Activated T-cell treated with anti-CD3 and anti-CD28 coated beads, Interleukin-2, amount 50 U/mL, for 4 hours (primary cell): ENCODE data around the gene SMC1B. TPM values are rescaled to one million over a fixed set of nuclear protein-coding genes. Genes with fewer than 3 reads are reported as not detected.

ENCODE experiments used
- ATAC-seq, 2 donors: fragments of 200-7000 bp; cut with Tn5 transposase; one replicate each; pipeline ENCODE4 v1.10.0; 2021
- DNase-seq: peaks from one replicate; pipeline ENCODE4 v3.0.0-alpha.2; 2020
- H3K27me3 Mint-ChIP-seq: one replicate; pipeline ENCODE4 v1.8.0; 2021; ENCODE audit warnings: low read depth, mixed read lengths
- H3K36me3 Mint-ChIP-seq: one replicate; pipeline ENCODE4 v1.8.0; 2022; ENCODE audit warnings: mixed read lengths; ENCODE audit not compliant: insufficient read depth
- H3K4me1 Mint-ChIP-seq: one replicate; pipeline ENCODE4 v1.8.0; 2021; ENCODE audit warnings: low read depth, mixed read lengths
- H3K4me3 Mint-ChIP-seq: one replicate; pipeline ENCODE4 v1.8.0; 2021; ENCODE audit warnings: mild to moderate bottlenecking, moderate library complexity, mixed read lengths
- H3K9me3 Mint-ChIP-seq: one replicate; pipeline ENCODE4 v1.8.0; 2021; ENCODE audit warnings: mixed read lengths
- total RNA-seq, 3 donors: library from RNA; stranded (reverse); gene quantifications; one replicate each; pipeline ENCODE4 v1.2.1, GENCODE V29; 2021

The SMC1B gene
- total RNA-seq, 3 donors from 2014 or later, result 0.13 to 0.24 (median 0.18) TPM

- Mint-ChIP-seq H3K9me3 (no peaks in the 10 kb centered on the region), H3K4me1 (peaks cover 9% of the 10 kb centered on the region), H3K36me3 (no peaks in the 10 kb centered on the region), H3K4me3 (no peak overlapping the region), H3K27me3 (no peaks in the 10 kb centered on the region)
- DNase-seq, result no peak
- ATAC-seq, result no peak
Measured at GRCh38 chr22:45434981-45435380, 21.6 kb upstream of the SMC1B start.

GRCh38 chr22:45430871-45431270 is 17.5 kb upstream of the SMC1B start:
- ATAC-seq, result no peak
- H3K9me3 Mint-ChIP-seq, result peaks cover 3% of the 10 kb centered on the region
- no peaks in the 10 kb centered on the region for H3K27me3 Mint-ChIP-seq
- H3K4me1 Mint-ChIP-seq, result peaks cover 7% of the 10 kb centered on the region
- H3K4me3 Mint-ChIP-seq, result no peak overlapping the region
- no peaks in the 10 kb centered on the region for H3K36me3 Mint-ChIP-seq
- no peak for DNase-seq

- no peak for DNase-seq
- no peak for ATAC-seq
- Mint-ChIP-seq H3K27me3 (no peaks in the 10 kb centered on the region), H3K4me1 (peaks cover under 1% of the 10 kb centered on the region), H3K4me3 (no peak overlapping the region), H3K9me3 (peaks cover 3% of the 10 kb centered on the region), H3K36me3 (no peaks in the 10 kb centered on the region)
Measured at GRCh38 chr22:45429981-45430775, 16.8 kb upstream of the SMC1B start.

GRCh38 chr22:45429424-45429823 is 16.0 kb upstream of the SMC1B start:
- no peak for ATAC-seq
- Mint-ChIP-seq H3K36me3 (no peaks in the 10 kb centered on the region), H3K9me3 (peaks cover 3% of the 10 kb centered on the region), H3K4me1 (no peaks in the 10 kb centered on the region), H3K4me3 (no peak overlapping the region), H3K27me3 (no peaks in the 10 kb centered on the region)
- DNase-seq, result no peak

- no peaks in the 10 kb centered on the region for H3K27me3 Mint-ChIP-seq
Measured at GRCh38 chr22:45428391-45429385, 15.3 kb upstream of the SMC1B start.

GRCh38 chr22:45427114-45427513 is 13.7 kb upstream of the SMC1B start:
- Mint-ChIP-seq H3K4me3 (no peak overlapping the region), H3K9me3 (peaks cover 3% of the 10 kb centered on the region), H3K4me1 (no peaks in the 10 kb centered on the region), H3K27me3 (no peaks in the 10 kb centered on the region), H3K36me3 (no peaks in the 10 kb centered on the region)
- DNase-seq (no peak), ATAC-seq (no peak)

More at GRCh38 chr22:45428391-45429385, 15.3 kb upstream of the SMC1B start:
- Mint-ChIP-seq H3K4me3 (no peak overlapping the region), H3K36me3 (no peaks in the 10 kb centered on the region), H3K9me3 (peaks cover 3% of the 10 kb centered on the region), H3K4me1 (no peaks in the 10 kb centered on the region)
- ATAC-seq, result no peak
- DNase-seq, result no peak

GRCh38 chr22:45426387-45426786 is 13.0 kb upstream of the SMC1B start:
- ATAC-seq, result no peak
- Mint-ChIP-seq H3K4me3 (no peak overlapping the region), H3K27me3 (no peaks in the 10 kb centered on the region), H3K36me3 (no peaks in the 10 kb centered on the region), H3K9me3 (peaks cover 3% of the 10 kb centered on the region), H3K4me1 (no peaks in the 10 kb centered on the region)
- no peak for DNase-seq

GRCh38 chr22:45425531-45426265 is 12.3 kb upstream of the SMC1B start:
- peaks cover 3% of the 10 kb centered on the region for H3K9me3 Mint-ChIP-seq
- no peak overlapping the region for H3K4me3 Mint-ChIP-seq
- ATAC-seq (no peak), DNase-seq (no peak)
- no peaks in the 10 kb centered on the region for H3K36me3 Mint-ChIP-seq
- H3K27me3 Mint-ChIP-seq, result no peaks in the 10 kb centered on the region
- H3K4me1 Mint-ChIP-seq, result no peaks in the 10 kb centered on the region

- H3K27me3 Mint-ChIP-seq, result no peaks in the 10 kb centered on the region
- no peak overlapping the region for H3K4me3 Mint-ChIP-seq
- H3K9me3 Mint-ChIP-seq, result peaks cover 3% of the 10 kb centered on the region
- no peaks in the 10 kb centered on the region for H3K36me3 Mint-ChIP-seq
- ATAC-seq (no peak), DNase-seq (no peak)
- H3K4me1 Mint-ChIP-seq, result no peaks in the 10 kb centered on the region
Measured at GRCh38 chr22:45425101-45425500, 11.7 kb upstream of the SMC1B start.

GRCh38 chr22:45424241-45424731 is 10.9 kb upstream of the SMC1B start:
- Mint-ChIP-seq H3K4me3 (no peak overlapping the region), H3K36me3 (no peaks in the 10 kb centered on the region), H3K9me3 (peaks cover 3% of the 10 kb centered on the region), H3K27me3 (no peaks in the 10 kb centered on the region), H3K4me1 (no peaks in the 10 kb centered on the region)
- DNase-seq (no peak), ATAC-seq (no peak)

- no peak for ATAC-seq
- Mint-ChIP-seq H3K36me3 (no peaks in the 10 kb centered on the region), H3K4me1 (no peaks in the 10 kb centered on the region), H3K9me3 (peaks cover 3% of the 10 kb centered on the region), H3K4me3 (no peak overlapping the region), H3K27me3 (no peaks in the 10 kb centered on the region)
- no peak for DNase-seq
Measured at GRCh38 chr22:45423524-45423923, 10.1 kb upstream of the SMC1B start.

GRCh38 chr22:45422237-45422983 is 9.0 kb upstream of the SMC1B start:
- Mint-ChIP-seq H3K36me3 (no peaks in the 10 kb centered on the region), H3K4me1 (no peaks in the 10 kb centered on the region), H3K9me3 (peaks cover 3% of the 10 kb centered on the region), H3K27me3 (no peaks in the 10 kb centered on the region), H3K4me3 (no peak overlapping the region)
- DNase-seq (no peak), ATAC-seq (no peak)

GRCh38 chr22:45421349-45422055 is 8.1 kb upstream of the SMC1B start:
- no peak for ATAC-seq
- DNase-seq, result no peak
- Mint-ChIP-seq H3K9me3 (no peaks in the 10 kb centered on the region), H3K27me3 (no peaks in the 10 kb centered on the region), H3K36me3 (no peaks in the 10 kb centered on the region), H3K4me3 (no peak overlapping the region), H3K4me1 (no peaks in the 10 kb centered on the region)
